ENCODE results near the gene DAPK1.

DNA sequence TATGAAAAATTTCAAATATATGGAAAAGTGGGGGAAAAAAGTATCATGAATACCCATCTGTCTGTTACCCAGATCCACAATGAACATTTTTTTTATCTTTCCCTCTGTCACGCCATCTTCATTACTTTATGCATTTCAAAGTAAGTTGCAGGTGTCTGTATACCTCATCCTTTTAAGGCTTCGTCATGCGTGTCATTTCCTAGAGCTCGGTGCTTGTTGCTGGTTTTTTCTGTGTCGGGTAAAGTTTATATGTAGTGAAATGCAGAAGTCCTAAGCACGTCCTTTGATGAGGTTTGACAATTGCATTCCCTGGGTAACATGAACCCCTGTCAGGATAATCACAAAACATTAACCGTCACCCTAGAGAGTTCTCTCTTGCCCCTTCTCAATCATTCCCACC, 52.1 kb downstream of the DAPK1 start:
- TF ChIP-seq CTCF (IDR thresholded peaks at IDR 0.05; ENCODE audit: poor library complexity, severe bottlenecking): no peak
- TF ChIP-seq EZH2 (IDR thresholded peaks at IDR 0.05; ENCODE audit: borderline replicate concordance, insufficient read depth, low read length, poor library complexity, severe bottlenecking): no peak
- TF ChIP-seq, protein P1, sequence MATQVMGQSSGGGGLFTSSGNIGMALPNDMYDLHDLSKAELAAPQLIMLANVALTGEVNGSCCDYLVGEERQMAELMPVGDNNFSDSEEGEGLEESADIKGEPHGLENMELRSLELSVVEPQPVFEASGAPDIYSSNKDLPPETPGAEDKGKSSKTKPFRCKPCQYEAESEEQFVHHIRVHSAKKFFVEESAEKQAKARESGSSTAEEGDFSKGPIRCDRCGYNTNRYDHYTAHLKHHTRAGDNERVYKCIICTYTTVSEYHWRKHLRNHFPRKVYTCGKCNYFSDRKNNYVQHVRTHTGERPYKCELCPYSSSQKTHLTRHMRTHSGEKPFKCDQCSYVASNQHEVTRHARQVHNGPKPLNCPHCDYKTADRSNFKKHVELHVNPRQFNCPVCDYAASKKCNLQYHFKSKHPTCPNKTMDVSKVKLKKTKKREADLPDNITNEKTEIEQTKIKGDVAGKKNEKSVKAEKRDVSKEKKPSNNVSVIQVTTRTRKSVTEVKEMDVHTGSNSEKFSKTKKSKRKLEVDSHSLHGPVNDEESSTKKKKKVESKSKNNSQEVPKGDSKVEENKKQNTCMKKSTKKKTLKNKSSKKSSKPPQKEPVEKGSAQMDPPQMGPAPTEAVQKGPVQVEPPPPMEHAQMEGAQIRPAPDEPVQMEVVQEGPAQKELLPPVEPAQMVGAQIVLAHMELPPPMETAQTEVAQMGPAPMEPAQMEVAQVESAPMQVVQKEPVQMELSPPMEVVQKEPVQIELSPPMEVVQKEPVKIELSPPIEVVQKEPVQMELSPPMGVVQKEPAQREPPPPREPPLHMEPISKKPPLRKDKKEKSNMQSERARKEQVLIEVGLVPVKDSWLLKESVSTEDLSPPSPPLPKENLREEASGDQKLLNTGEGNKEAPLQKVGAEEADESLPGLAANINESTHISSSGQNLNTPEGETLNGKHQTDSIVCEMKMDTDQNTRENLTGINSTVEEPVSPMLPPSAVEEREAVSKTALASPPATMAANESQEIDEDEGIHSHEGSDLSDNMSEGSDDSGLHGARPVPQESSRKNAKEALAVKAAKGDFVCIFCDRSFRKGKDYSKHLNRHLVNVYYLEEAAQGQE (IDR thresholded peaks at IDR 0.05; ENCODE audit: borderline replicate concordance): no peak
- TF ChIP-seq EP300 (conservative IDR thresholded peaks at IDR 0.05; ENCODE audit: poor library complexity, severe bottlenecking): no peak
- no peak for TF ChIP-seq POLR2AphosphoS5 (IDR thresholded peaks at IDR 0.05)
- no peak for TF ChIP-seq RAD21 (conservative IDR thresholded peaks at IDR 0.05)
- no peak for TF ChIP-seq SMC3 (conservative IDR thresholded peaks at IDR 0.05; ENCODE audit: poor library complexity)
- TF ChIP-seq MXI1 (conservative IDR thresholded peaks at IDR 0.05; ENCODE audit: poor library complexity, severe bottlenecking): no peak
- TF ChIP-seq TAF1 (IDR thresholded peaks at IDR 0.05; ENCODE audit: low read depth): no peak
